ENCODE data around the gene DGKD.

GRCh38 chr2:233513953-233514655 is 159.8 kb downstream of the DGKD start:
- TF ChIP-seq CTCF (IDR thresholded peaks at IDR 0.05; ENCODE audit: low read length), result no peak
- no peak for TF ChIP-seq EZH2phosphoT487 (IDR thresholded peaks at IDR 0.05; ENCODE audit: low read length)

All from MM.1S (cell line).